Measurements from ENCODE around the gene SKAP2.
"Not testable (repeated sequence)": the region's sequence is repeated elsewhere in the genome, so short reads cannot be mapped to it uniquely, and the experiment has no call there.

The SKAP2 gene

GRCh38 chr7:26857506-26858240, 6.7 kb downstream of the SKAP2 start:
- DNase-seq (ENCODE audit: low read depth in 2 of 2) = no peak

DNA sequence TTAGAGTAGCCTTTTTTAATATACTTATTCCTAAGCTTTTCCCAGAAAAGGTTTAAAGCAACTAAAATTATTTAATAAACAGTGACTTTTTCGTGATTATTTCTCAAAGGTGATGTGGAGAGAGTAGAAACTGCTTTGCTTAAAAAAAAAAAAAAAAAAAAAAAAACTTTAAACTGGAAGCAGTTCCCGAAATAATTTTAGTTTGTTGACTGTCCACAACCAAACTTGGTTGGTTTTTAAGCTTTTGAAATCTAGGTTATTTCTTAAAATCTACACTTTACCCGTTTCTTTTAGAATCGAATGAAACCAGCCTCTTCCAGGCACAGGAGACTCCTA, 7.3 kb downstream of the SKAP2 start:
- DNase-seq (ENCODE audit: low read depth in 2 of 2) = no peak

DNA sequence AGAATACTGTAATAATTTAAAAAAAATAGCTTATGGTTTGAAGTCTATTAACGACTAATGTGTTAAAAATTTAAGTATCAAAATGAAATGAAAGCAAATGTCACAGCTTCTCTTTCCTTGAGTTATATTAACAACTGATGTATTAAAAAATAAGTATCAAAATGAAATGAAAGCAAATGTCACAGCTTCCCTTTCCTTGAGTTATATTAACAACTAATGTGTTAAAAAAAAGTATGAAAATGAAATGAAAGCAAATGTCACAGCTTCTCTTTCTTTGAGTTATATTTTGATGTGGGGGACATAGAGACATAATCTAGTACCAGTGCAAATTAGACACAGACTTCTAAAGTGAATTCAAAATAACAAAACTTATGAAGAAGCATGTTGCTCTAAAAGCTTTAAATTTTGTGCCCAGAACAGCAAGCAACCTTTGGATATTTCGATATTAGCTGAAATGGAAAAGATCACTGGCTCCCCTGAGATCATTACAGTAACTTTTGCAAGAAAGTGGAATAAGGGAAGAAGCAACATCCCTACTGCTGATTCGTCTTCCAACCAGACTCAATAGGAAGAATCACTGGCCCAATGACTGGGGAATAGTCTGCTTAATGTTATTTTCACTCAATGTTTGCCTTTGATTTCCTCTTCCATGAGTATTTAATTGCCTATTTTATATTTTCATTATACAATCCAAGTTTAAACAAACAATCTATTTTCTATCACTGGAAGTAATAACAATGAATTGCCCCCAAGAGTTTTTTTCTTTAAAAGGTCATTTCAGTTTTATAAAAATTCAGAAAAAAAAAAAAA, 8.0 kb downstream of the SKAP2 start:
- no peak for DNase-seq (ENCODE audit: low read depth in 2 of 2)

GRCh38 chr7:26854876-26855855, 9.2 kb downstream of the SKAP2 start:
- no peak for DNase-seq (ENCODE audit: low read depth in 2 of 2)

DNA sequence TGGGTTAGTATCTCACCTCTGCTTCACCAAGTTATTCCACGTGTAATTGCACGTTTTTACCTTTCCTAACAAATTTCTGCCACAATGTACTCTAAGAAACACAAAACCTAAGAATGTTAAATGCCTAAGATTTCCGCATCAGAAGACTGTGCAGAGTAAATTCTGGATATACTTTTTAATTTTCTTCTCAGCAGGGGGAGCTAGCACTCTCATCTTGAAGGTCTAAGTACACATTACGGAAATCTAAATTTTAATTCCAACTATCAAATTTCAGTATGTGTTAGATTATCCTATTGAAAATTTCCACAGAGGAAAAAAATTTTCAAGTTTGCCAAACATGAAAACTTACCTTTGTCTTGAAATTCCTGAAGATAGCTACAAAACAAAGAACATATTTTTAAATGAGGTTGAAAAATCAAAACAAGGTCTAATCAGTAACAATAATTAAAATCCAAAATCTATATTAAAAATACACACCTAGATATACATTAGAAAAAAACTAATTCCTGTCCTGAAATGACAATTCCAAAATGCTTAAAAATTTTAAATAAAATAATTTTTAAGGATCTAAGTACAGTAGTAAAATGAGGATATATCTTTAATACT, 10.5 kb downstream of the SKAP2 start:
- DNase-seq (ENCODE audit: low read depth in 2 of 2) = no peak

GRCh38 chr7:26850193-26850651, 14.2 kb downstream of the SKAP2 start:
- no peak for DNase-seq (ENCODE audit: low read depth in 2 of 2)

DNA sequence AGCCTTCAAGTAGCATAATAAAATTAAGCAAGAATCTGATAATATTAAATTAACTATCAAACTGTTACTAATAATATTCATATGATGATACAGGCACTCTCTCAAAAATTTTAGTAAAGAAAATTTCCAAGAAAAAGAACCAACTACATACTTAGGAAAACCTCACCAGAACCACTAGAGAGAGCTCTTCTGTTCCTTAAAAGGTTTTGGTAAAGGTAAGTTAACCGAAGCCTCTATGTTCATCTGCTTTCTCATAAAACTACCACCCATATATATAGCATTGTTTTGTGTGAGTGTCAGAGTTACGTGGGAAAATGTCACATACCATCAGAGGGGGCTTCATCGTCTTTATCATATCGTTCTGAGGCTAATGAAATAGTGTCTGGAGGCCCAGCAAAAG, 20.7 kb downstream of the SKAP2 start:
- DNase-seq (ENCODE audit: low read depth in 2 of 2) = no peak

DNA sequence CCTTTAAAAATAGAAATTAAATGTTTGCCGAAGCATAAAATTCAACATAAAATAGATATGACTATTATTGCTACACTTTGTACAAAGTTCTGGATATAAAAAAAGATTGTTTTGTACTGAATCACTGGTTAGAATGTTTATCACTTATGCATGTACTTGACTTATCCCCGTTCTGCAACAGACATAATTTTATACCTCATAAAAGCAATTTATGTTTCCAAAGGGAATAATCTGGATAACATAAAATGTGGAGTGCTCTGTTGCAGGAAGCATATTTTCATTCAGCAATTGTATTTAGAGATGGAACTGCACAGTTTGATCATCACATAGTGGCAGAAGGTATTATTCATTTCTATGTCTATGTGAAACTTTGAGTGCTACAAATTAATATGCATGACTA, 21.5 kb downstream of the SKAP2 start:
- no peak for DNase-seq (ENCODE audit: low read depth in 2 of 2)

DNA sequence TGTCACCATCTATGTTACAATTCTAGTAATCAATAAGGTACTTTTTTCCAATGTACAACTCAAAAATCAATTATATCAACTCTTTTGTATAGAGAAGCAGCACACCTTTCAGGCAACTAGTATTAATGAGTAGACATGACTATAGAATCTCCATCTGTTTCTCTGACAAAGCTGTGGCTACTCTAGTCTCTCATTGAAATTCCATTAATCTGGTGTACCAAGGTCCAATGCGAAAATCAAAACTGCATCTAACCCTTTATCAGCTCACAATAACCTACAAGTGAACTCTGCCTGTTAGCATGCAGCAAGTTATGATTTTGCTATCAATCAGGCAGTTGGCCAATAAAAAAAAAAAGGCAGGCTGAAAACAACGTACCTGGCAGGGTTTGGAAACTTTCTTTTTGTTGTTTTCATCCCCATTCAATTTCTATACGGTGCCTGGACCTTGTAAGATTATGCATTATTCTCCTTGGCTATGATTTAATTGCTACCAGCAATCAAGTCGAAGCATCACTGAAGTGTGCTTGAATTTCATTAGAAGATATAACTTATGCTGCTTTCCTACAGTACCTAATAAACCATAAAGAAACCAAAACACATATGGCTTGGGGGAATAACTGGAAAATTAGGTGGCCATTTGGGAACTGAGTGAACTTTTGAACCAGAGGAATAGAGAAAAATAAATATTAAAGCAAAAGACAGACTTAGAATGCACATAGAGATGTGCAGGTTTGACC, 23.2 kb downstream of the SKAP2 start:
- no peak for DNase-seq (ENCODE audit: low read depth in 2 of 2)

DNA sequence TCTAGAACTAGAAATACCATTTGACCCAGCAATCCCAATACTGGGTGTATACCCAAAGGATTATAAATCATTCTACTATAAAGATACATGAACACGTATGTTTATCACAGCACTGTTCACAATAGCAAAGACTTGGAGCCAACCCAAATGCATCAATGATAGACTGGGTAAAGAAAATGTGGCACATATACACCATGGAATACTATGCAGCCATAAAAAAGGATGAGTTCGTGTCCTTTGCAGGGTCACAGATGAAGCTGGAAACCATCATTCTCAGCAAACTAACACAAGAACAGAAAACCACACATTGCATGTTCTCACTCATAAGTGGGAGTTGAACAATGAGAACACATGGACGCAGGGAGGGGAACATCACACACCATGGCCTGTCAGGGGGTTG, 27.6 kb downstream of the SKAP2 start:
- DNase-seq (ENCODE audit: low read depth in 2 of 2) = not testable (repeated sequence)

GRCh38 chr7:26815426-26815825, 49.0 kb downstream of the SKAP2 start:
- no peak for DNase-seq (ENCODE audit: low read depth in 2 of 2)

- DNase-seq (ENCODE audit: low read depth in 2 of 2) = no peak
Measured at GRCh38 chr7:26813432-26813831, 51.0 kb downstream of the SKAP2 start.

DNA sequence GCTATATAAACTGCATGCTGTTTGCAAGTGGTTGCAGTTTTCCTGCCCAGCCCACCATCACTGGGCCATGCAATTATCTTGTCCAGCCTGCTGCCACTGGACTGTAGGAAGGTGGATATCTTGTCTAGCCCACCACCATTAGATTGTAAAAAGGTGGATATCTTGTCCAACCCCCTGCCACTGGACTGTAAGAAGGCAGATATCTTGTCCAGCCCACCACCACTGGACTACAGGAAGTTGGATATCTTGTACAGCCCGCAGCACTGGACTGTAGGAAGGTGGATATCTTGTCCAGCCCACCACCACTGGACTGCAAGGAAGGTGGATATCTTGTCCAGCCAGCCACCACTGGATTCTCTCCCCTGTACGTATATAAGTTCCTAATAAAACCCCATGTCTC, 69.8 kb downstream of the SKAP2 start:
- no peak for DNase-seq (ENCODE audit: low read depth in 2 of 2)

GRCh38 chr7:26792576-26792975, 71.8 kb downstream of the SKAP2 start:
- DNase-seq (ENCODE audit: low read depth in 2 of 2) = no peak

DNA sequence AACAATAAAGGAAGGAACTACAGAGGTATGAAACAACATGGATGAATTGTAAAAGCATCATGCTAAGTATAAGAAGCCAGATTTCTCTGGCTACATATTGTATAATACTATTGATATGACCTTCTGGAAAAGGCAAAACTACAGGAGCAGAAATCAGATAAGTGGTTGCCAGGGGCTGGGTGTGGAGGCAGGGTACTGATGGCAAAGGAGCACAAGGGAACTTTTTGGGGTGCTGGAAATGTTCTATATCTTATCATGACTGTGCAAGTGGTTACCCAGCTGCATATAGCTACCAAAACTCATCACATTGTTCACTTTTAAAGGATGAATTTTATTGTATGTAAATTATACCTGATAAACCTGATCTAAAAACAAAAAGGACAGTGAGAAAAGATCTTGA, 72.4 kb downstream of the SKAP2 start:
- DNase-seq (ENCODE audit: low read depth in 2 of 2) = no peak

- no peak for DNase-seq (ENCODE audit: low read depth in 2 of 2)
Measured at GRCh38 chr7:26789481-26790184, 74.8 kb downstream of the SKAP2 start.

GRCh38 chr7:26787701-26788100, 76.7 kb downstream of the SKAP2 start:
- DNase-seq (ENCODE audit: low read depth in 2 of 2) = no peak

- DNase-seq (ENCODE audit: low read depth in 2 of 2) = no peak
Measured at GRCh38 chr7:26784118-26784517, 80.3 kb downstream of the SKAP2 start.

- DNase-seq (ENCODE audit: low read depth in 2 of 2) = no peak
Measured at GRCh38 chr7:26782501-26782900, 81.9 kb downstream of the SKAP2 start.

DNA sequence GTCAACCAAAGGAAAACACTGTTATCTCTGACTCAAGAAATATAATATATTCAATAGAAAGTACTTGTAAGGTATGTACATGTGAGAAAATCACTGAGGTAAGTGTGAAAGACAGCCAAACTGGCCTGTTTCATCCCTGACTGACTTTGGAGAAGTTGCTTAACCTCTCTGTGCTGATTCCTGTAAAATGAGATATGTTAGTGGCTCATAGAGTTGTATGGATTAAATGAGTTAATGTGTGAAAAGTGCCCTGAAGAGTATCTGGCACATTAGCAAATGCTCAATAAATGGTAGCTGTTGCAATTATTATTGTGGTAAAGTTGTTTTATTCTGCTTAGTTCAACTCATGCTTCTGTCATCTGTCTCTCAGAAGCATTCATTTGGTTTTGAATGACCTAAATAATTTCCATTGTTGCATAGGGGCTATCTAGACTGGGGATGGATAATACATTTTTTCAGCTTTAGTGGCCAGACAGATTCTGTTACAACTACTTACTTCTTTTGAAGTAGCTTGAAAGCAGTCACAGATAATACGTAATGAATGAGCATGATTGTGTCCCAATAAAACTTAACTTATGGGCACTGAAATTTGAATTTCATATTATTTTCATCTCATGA, 84.3 kb downstream of the SKAP2 start:
- no peak for DNase-seq (ENCODE audit: low read depth in 2 of 2)

Data from stimulated activated CD8-positive, alpha-beta memory T cell treated with anti-CD3 and anti-CD28 coated beads, Interleukin-7, amount 100 ng/mL, for 4 hours (primary cell).